GM23338 (cell line): ENCODE measurements around the gene TRIM71. TPM values are rescaled to one million over a fixed set of nuclear protein-coding genes. Genes with fewer than 3 reads are reported as not detected.

ENCODE experiments used
- ATAC-seq: fragments of 200-7000 bp; cut with Tn5 transposase; 3 replicates; pipeline ENCODE4 v1.9.1; 2020
- DNase-seq: peaks from one replicate; pipeline ENCODE4 v3.0.0-alpha.2; 2015; ENCODE audit warnings: low spot score
- H2AFZ ChIP-seq: fragments of 200-600 bp; sonication (generic); 2 replicates; pipeline ENCODE4 v1.8.0; 2016; ENCODE audit warnings: antibody characterized with exemption, mild to moderate bottlenecking, moderate library complexity
- H3F3A ChIP-seq: fragments of 200-600 bp; sonication (generic); replicated peaks from 2 replicates; pipeline ENCODE4 v1.8.0; 2017; ENCODE audit warnings: antibody characterized with exemption, mixed run types, low read depth
- H3K27ac ChIP-seq: fragments of 200-600 bp; sonication (generic); 2 replicates; pipeline ENCODE4 v1.6.1; 2016; ENCODE audit warnings: low read depth
- H3K27me3 ChIP-seq: fragments of 200-600 bp; sonication (generic); 2 replicates; pipeline ENCODE4 v1.8.0; 2016; ENCODE audit warnings: mild to moderate bottlenecking, mixed run types, moderate library complexity; ENCODE audit not compliant: insufficient read depth
- H3K36me3 ChIP-seq: fragments of 200-600 bp; sonication (generic); 2 replicates; pipeline ENCODE4 v1.8.0; 2016; ENCODE audit warnings: mild to moderate bottlenecking; ENCODE audit not compliant: insufficient read depth
- H3K4me1 ChIP-seq: fragments of 200-600 bp; sonication (generic); 2 replicates; pipeline ENCODE4 v1.8.0; 2016; ENCODE audit warnings: mild to moderate bottlenecking, moderate library complexity; ENCODE audit not compliant: insufficient read depth
- H3K4me2 ChIP-seq: fragments of 200-600 bp; sonication (generic); 2 replicates; pipeline ENCODE4 v1.7.1; 2017; ENCODE audit warnings: mixed run types
- H3K4me3 ChIP-seq: fragments of 200-600 bp; sonication (generic); 2 replicates; pipeline ENCODE4 v1.6.1; 2016; ENCODE audit warnings: mixed run types
- H3K79me2 ChIP-seq: fragments of 200-600 bp; sonication (generic); replicated peaks from 2 replicates; pipeline ENCODE4 v1.8.0; 2017; ENCODE audit warnings: mild to moderate bottlenecking; ENCODE audit not compliant: insufficient read depth
- H3K9me2 ChIP-seq: fragments of 200-600 bp; sonication (generic); 2 replicates; pipeline ENCODE4 v1.8.0; 2017; ENCODE audit not compliant: insufficient read depth
- H4K20me1 ChIP-seq: fragments of 200-600 bp; sonication (generic); replicated peaks from 2 replicates; pipeline ENCODE4 v1.8.0; 2017; ENCODE audit warnings: mild to moderate bottlenecking; ENCODE audit not compliant: insufficient read depth
- H3K27ac Mint-ChIP-seq: 2 replicates; pipeline ENCODE4 v1.8.0; 2020; ENCODE audit warnings: inconsistent platforms, mild to moderate bottlenecking, moderate library complexity, mixed read lengths
- H3K27me3 Mint-ChIP-seq: 3 replicates; pipeline ENCODE4 v1.8.0; 2022; ENCODE audit warnings: low read depth, mild to moderate bottlenecking, moderate library complexity, mixed read lengths, inconsistent platforms; ENCODE audit not compliant: insufficient read depth, poor library complexity
- H3K36me3 Mint-ChIP-seq: 3 replicates; pipeline ENCODE4 v1.8.0; 2021; ENCODE audit warnings: low read depth, mild to moderate bottlenecking, inconsistent platforms, moderate library complexity, mixed read lengths
- H3K4me1 Mint-ChIP-seq: 3 replicates; pipeline ENCODE4 v1.8.0; 2020; ENCODE audit warnings: mild to moderate bottlenecking, inconsistent platforms, mixed read lengths
- H3K4me3 Mint-ChIP-seq: 3 replicates; pipeline ENCODE4 v1.8.0; 2021; ENCODE audit warnings: moderate library complexity, mild to moderate bottlenecking, inconsistent platforms, mixed read lengths
- H3K9me3 Mint-ChIP-seq: 3 replicates; pipeline ENCODE4 v1.8.0; 2020; ENCODE audit warnings: moderate library complexity, mild to moderate bottlenecking, inconsistent platforms, mixed read lengths
- CREB1 ChIP-seq: fragments of 250-450 bp; sonication (Bioruptor Pico); IDR thresholded peaks from 2 replicates; pipeline ENCODE4 v1.5.0; 2020; ENCODE audit warnings: low read depth, mild to moderate bottlenecking, moderate library complexity
- CTCF ChIP-seq, 2 experiments: fragments of 200-600 bp in 1 of 2; sonication (generic) in 1 of 2; conservative IDR thresholded peaks; 2 replicates each; pipeline versions ENCODE4 v1.5.1 to v1.6.1; 2016 to 2017; ENCODE audit warnings: antibody characterized with exemption in 2 of 2, low read depth in 2 of 2, mild to moderate bottlenecking in 2 of 2, moderate library complexity in 1 of 2
- ETS1 ChIP-seq: IDR thresholded peaks from 2 replicates; pipeline ENCODE4 v1.6.1; 2016; ENCODE audit warnings: antibody characterized with exemption
- EZH2 ChIP-seq: fragments of 200-600 bp; sonication (generic); IDR thresholded peaks from one replicate; pipeline ENCODE4 v1.8.0; 2017; ENCODE audit warnings: antibody characterized with exemption, mild to moderate bottlenecking, low read depth; ENCODE audit not compliant: unreplicated experiment
- EZH2phosphoT487 ChIP-seq: fragments of 200-600 bp; sonication (generic); IDR thresholded peaks from one replicate; pipeline ENCODE4 v1.8.1; 2018; ENCODE audit warnings: antibody characterized with exemption; ENCODE audit not compliant: unreplicated experiment
- JUNB ChIP-seq: IDR thresholded peaks from one replicate; pipeline ENCODE4 v1.6.1; 2016; ENCODE audit warnings: antibody characterized with exemption; ENCODE audit not compliant: unreplicated experiment
- NANOG ChIP-seq: IDR thresholded peaks from 2 replicates; pipeline ENCODE4 v1.6.1; 2016; ENCODE audit warnings: antibody characterized with exemption, borderline replicate concordance
- POLR2AphosphoS5 ChIP-seq: IDR thresholded peaks from 2 replicates; pipeline ENCODE4 v1.6.1; 2016; ENCODE audit warnings: antibody characterized with exemption, low read depth
- STAT1 ChIP-seq: IDR thresholded peaks from one replicate; pipeline ENCODE4 v1.6.1; 2016; ENCODE audit warnings: antibody characterized with exemption; ENCODE audit not compliant: unreplicated experiment
- ZNF114 ChIP-seq: fragments of 250-450 bp; sonication (Bioruptor Pico); IDR thresholded peaks from 2 replicates; pipeline ENCODE4 v1.5.0; 2020; ENCODE audit warnings: mild to moderate bottlenecking, moderate library complexity
- ZNF331 ChIP-seq: fragments of 250-450 bp; sonication (Bioruptor Pico); IDR thresholded peaks from 2 replicates; pipeline ENCODE4 v1.5.0; 2020; ENCODE audit warnings: low read depth, mild to moderate bottlenecking, moderate library complexity
- polyA plus RNA-seq: library from polyadenylated mRNA; unstranded; fragments of >200 nt; fragmentation: Nextera tagmentation; extraction: Ambion mirVana; gene quantifications from 2 replicates; pipeline ENCODE4 v1.2.1, GENCODE V29; 2016
- total RNA-seq: library from RNA; depleted of rRNA; stranded (reverse); fragments of >200 nt; shearing (Covaris generic); gene quantifications from 2 replicates; pipeline ENCODE4 v1.2.3, GENCODE V29; 2014
- TF ChIP-seq, protein P1 (sequence below): IDR thresholded peaks from one replicate; pipeline ENCODE4 v1.6.1; 2018; ENCODE audit warnings: antibody characterized with exemption; ENCODE audit not compliant: unreplicated experiment
- TF ChIP-seq, protein P2 (sequence below): fragments of 250-450 bp; sonication (Bioruptor Pico); IDR thresholded peaks from 2 replicates; pipeline ENCODE4 v1.5.0; 2020; ENCODE audit warnings: mild to moderate bottlenecking, moderate library complexity

TRIM71 gene
- total and polyA plus RNA-seq, 2 experiments from 2014 or later: 71.5 to 346 TPM

DNA sequence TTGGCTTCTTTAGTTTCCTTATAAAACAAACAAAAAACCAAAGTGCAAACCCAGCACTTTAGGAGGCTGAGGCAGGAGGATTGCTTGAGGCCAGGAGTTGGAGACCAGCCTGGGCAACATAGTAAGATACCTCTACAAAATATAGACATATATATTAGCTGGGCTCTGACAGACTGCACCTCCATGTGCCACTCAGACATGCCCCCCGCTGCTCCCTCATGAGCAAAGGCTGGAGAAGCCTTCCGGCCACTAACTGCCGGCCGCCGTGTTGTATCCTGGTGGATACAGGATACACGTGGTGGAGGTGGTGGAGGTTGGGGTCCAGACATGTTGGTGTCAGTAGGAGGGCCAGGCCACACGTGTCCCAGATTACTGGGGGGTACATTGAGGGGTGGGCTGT lies 104.3 kb downstream of the TRIM71 start:
- no peak for DNase-seq
- Mint-ChIP-seq H3K27ac (no peak overlapping the region), H3K4me1 (no peaks in the 10 kb centered on the region), H3K36me3 (peaks cover 9% of the 10 kb centered on the region), H3K4me3 (no peak overlapping the region), H3K27me3 (peaks cover 4% of the 10 kb centered on the region), H3K9me3 (peaks cover 16% of the 10 kb centered on the region)
- TF ChIP-seq STAT1: no peak
- TF ChIP-seq CREB1: no peak
- no peak for TF ChIP-seq NANOG
- TF ChIP-seq EZH2: no peak
- TF ChIP-seq CTCF (conservative IDR thresholded peaks at IDR 0.05; ENCODE audit: low read depth in 2 of 2): no peak
- no peak for TF ChIP-seq ZNF114 (CRISPR knock-in tag)
- no peak for TF ChIP-seq EZH2phosphoT487
- TF ChIP-seq JUNB: no peak
- no peak for TF ChIP-seq ETS1
- TF ChIP-seq ZNF331 (CRISPR knock-in tag): no peak
- TF ChIP-seq, protein P1, sequence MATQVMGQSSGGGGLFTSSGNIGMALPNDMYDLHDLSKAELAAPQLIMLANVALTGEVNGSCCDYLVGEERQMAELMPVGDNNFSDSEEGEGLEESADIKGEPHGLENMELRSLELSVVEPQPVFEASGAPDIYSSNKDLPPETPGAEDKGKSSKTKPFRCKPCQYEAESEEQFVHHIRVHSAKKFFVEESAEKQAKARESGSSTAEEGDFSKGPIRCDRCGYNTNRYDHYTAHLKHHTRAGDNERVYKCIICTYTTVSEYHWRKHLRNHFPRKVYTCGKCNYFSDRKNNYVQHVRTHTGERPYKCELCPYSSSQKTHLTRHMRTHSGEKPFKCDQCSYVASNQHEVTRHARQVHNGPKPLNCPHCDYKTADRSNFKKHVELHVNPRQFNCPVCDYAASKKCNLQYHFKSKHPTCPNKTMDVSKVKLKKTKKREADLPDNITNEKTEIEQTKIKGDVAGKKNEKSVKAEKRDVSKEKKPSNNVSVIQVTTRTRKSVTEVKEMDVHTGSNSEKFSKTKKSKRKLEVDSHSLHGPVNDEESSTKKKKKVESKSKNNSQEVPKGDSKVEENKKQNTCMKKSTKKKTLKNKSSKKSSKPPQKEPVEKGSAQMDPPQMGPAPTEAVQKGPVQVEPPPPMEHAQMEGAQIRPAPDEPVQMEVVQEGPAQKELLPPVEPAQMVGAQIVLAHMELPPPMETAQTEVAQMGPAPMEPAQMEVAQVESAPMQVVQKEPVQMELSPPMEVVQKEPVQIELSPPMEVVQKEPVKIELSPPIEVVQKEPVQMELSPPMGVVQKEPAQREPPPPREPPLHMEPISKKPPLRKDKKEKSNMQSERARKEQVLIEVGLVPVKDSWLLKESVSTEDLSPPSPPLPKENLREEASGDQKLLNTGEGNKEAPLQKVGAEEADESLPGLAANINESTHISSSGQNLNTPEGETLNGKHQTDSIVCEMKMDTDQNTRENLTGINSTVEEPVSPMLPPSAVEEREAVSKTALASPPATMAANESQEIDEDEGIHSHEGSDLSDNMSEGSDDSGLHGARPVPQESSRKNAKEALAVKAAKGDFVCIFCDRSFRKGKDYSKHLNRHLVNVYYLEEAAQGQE: no peak
- TF ChIP-seq, protein P2, sequence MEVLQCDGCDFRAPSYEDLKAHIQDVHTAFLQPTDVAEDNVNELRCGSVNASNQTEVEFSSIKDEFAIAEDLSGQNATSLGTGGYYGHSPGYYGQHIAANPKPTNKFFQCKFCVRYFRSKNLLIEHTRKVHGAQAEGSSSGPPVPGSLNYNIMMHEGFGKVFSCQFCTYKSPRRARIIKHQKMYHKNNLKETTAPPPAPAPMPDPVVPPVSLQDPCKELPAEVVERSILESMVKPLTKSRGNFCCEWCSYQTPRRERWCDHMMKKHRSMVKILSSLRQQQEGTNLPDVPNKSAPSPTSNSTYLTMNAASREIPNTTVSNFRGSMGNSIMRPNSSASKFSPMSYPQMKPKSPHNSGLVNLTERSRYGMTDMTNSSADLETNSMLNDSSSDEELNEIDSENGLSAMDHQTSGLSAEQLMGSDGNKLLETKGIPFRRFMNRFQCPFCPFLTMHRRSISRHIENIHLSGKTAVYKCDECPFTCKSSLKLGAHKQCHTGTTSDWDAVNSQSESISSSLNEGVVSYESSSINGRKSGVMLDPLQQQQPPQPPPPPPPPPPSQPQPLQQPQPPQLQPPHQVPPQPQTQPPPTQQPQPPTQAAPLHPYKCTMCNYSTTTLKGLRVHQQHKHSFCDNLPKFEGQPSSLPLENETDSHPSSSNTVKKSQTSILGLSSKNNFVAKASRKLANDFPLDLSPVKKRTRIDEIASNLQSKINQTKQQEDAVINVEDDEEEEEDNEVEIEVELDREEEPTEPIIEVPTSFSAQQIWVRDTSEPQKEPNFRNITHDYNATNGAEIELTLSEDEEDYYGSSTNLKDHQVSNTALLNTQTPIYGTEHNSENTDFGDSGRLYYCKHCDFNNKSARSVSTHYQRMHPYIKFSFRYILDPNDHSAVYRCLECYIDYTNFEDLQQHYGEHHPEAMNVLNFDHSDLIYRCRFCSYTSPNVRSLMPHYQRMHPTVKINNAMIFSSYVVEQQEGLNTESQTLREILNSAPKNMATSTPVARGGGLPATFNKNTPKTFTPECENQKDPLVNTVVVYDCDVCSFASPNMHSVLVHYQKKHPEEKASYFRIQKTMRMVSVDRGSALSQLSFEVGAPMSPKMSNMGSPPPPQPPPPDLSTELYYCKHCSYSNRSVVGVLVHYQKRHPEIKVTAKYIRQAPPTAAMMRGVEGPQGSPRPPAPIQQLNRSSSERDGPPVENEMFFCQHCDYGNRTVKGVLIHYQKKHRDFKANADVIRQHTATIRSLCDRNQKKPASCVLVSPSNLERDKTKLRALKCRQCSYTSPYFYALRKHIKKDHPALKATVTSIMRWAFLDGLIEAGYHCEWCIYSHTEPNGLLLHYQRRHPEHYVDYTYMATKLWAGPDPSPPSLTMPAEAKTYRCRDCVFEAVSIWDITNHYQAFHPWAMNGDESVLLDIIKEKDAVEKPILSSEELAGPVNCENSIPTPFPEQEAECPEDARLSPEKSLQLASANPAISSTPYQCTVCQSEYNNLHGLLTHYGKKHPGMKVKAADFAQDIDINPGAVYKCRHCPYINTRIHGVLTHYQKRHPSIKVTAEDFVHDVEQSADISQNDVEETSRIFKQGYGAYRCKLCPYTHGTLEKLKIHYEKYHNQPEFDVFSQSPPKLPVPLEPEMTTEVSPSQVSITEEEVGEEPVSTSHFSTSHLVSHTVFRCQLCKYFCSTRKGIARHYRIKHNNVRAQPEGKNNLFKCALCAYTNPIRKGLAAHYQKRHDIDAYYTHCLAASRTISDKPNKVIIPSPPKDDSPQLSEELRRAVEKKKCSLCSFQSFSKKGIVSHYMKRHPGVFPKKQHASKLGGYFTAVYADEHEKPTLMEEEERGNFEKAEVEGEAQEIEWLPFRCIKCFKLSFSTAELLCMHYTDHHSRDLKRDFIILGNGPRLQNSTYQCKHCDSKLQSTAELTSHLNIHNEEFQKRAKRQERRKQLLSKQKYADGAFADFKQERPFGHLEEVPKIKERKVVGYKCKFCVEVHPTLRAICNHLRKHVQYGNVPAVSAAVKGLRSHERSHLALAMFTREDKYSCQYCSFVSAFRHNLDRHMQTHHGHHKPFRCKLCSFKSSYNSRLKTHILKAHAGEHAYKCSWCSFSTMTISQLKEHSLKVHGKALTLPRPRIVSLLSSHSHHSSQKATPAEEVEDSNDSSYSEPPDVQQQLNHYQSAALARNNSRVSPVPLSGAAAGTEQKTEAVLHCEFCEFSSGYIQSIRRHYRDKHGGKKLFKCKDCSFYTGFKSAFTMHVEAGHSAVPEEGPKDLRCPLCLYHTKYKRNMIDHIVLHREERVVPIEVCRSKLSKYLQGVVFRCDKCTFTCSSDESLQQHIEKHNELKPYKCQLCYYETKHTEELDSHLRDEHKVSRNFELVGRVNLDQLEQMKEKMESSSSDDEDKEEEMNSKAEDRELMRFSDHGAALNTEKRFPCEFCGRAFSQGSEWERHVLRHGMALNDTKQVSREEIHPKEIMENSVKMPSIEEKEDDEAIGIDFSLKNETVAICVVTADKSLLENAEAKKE (CRISPR knock-in tag): no peak
- no peak for TF ChIP-seq POLR2AphosphoS5
- Histone ChIP-seq H3K9me2 (peaks cover 3% of the 10 kb centered on the region; the same call in 1 of the 2 replicates), H3K79me2 (no peaks in the 10 kb centered on the region), H3K4me3 (no peak overlapping the region), H3K4me2 (no peak overlapping the region), H3K27ac (no peak overlapping the region), H3K4me1 (no peaks in the 10 kb centered on the region; the same call in 1 of the 2 replicates), H3K36me3 (no peaks in the 10 kb centered on the region), H3F3A (no peaks in the 10 kb centered on the region), H3K27me3 (no peaks in the 10 kb centered on the region), H2AFZ (no peak overlapping the region), H4K20me1 (no peaks in the 10 kb centered on the region)
- ATAC-seq: no peak
